ENCODE results near the gene SKA1.
"Not testable (repeated sequence)": the region's sequence is repeated elsewhere in the genome, so short reads cannot be mapped to it uniquely, and the experiment has no call there.

DNA sequence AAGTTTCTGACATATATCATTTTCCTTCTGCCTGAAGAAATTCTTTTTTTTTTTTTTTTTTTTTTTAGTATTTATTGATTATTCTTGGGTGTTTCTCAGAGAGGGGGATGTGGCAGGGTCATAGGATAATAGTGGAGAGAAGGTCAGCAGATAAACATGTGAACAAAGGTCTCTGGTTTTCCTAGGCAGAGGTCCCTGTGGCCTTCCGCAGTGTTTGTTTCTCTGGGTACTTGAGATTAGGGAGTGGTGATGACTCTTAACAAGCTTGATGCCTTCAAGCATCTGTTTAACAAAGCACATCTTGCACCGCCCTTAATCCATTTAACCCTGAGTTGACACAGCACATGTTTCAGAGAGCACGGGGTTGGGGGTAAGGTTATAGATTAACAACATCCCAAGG is 42.0 kb downstream of the SKA1 start:
- TF ChIP-seq POLR2A, EP300 (IDR thresholded peaks at IDR 0.05): not testable (repeated sequence)
- TF ChIP-seq, protein P1, sequence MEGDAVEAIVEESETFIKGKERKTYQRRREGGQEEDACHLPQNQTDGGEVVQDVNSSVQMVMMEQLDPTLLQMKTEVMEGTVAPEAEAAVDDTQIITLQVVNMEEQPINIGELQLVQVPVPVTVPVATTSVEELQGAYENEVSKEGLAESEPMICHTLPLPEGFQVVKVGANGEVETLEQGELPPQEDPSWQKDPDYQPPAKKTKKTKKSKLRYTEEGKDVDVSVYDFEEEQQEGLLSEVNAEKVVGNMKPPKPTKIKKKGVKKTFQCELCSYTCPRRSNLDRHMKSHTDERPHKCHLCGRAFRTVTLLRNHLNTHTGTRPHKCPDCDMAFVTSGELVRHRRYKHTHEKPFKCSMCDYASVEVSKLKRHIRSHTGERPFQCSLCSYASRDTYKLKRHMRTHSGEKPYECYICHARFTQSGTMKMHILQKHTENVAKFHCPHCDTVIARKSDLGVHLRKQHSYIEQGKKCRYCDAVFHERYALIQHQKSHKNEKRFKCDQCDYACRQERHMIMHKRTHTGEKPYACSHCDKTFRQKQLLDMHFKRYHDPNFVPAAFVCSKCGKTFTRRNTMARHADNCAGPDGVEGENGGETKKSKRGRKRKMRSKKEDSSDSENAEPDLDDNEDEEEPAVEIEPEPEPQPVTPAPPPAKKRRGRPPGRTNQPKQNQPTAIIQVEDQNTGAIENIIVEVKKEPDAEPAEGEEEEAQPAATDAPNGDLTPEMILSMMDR (IDR thresholded peaks at IDR 0.05): not testable (repeated sequence)

Measured in suprapubic skin (tissue), 3 donors.